ENCODE results near the gene SLC16A13. TPM values are rescaled to one million over a fixed set of nuclear protein-coding genes. Genes with fewer than 3 reads are reported as not detected.

Gene SLC16A13
- total and polyA plus RNA-seq, 7 donors = 0.17 to 1.5 (median 0.57) TPM

- Histone ChIP-seq H3K4me1 (no peaks in the 10 kb centered on the region), H3K9me3 (peaks cover 4% of the 10 kb centered on the region), H3K27me3 (ENCODE audit: insufficient read depth in 3 of 3, low read length in 2 of 3) (peaks cover 0 to 4% (median 0%) of the 10 kb centered on the region in 3 donors), H3K36me3 (ENCODE audit: insufficient read depth in 1 of 2, low read depth in 1 of 2) (peaks cover 0 to 6% of the 10 kb centered on the region in 2 donors), H3K4me3 (no peak overlapping the region), H3K27ac (no peak overlapping the region)
- ATAC-seq (no peak), DNase-seq (no peak)
- intact Hi-C loops (cut with DNase I) = no loop called here
- TF ChIP-seq CTCF (IDR thresholded peaks at IDR 0.05) = no peak
- 88 to 89% (median 89%) methylated on average over 10 of the region's 10 CpGs for WGBS, 3 donors
Observed at GRCh38 chr17:6994118-6994598, 41.7 kb upstream of the SLC16A13 start.

DNA sequence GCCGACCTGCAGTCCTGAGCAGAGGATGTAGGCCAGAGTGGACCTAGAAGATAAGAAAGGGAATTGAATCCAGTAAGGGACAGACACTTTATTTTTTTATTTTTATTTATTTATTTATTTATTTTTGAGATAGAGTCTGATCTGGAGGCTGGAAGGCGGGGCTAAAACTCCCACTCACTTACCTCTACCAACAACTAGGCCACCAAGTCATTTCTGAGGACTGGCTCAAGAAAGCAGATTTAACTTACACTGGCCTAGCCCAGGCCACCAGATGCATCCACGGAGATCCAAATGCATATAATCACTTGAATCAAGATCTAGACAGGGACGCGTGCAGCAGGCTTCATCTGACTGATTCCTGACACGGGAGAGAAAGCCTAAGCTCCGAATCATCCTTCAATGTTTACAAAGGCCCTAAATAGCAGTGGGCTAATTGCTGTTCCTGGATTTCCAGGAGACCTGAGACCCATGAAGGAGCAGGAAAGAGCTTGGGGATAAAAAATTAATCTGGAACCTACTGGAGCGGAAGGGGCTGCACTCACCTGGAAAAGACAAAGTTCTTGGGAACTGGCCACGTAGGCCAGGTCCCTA lies 41.1 kb upstream of the SLC16A13 start:
- intact Hi-C loops (cut with DNase I) = no loop called here
- Histone ChIP-seq H3K27me3 (ENCODE audit: insufficient read depth in 3 of 3, low read length in 2 of 3) (peaks cover 0 to 4% (median 0%) of the 10 kb centered on the region in 3 donors), H3K9me3 (no peaks in the 10 kb centered on the region), H3K36me3 (ENCODE audit: insufficient read depth in 1 of 2, low read depth in 1 of 2) (peaks cover 0 to 12% of the 10 kb centered on the region in 2 donors), H3K27ac (no peak overlapping the region), H3K4me3 (no peak overlapping the region), H3K4me1 (no peaks in the 10 kb centered on the region)
- DNase-seq = no peak
- TF ChIP-seq CTCF (IDR thresholded peaks at IDR 0.05) = no peak
- 90 to 94% (median 91%) methylated on average over 9 of the region's 9 CpGs for WGBS, 3 donors
- no peak for ATAC-seq

DNA sequence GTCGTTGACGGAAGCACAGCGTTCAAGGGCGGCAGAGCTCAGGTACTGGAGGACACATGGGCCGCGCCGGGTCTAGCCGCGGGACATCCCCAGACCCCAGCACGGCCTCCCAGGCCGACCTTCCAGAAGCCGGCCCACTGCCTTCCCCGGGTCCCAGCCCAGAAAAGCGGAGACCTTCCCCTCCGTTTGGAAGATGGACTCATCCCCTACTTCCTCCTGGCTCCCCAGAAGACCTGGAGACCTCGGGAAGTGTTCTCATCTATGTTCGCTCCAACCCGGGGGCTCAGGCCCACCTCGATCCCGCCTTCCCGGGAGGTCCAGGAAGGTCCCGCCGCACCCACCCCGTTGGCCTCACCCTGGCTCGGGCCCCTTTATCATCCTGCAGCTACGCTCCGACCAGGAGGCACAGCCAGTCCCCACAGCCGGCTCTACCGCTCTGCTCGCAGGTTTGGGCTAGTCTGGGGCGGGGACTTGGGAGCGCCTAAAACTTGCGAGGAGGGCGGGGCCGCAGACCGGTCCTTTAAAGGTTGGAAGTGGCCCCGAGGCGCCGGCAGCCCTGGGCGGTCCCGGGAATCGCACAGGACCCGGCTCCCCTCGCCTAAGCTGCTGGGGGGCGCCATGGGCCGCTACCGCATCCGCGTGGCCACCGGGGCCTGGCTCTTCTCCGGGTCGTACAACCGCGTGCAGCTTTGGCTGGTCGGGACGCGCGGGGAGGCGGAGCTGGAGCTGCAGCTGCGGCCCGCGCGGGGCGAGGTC lies 40.1 kb upstream of the SLC16A13 start, which contains the start of gene ALOX12:
Gene ALOX12 (plus strand): TSS at position 550 of the 756 bp plus-strand sequence. CDS start 69 bp downstream, at position 619.
- no peak for TF ChIP-seq CTCF (IDR thresholded peaks at IDR 0.05)
- intact Hi-C loops (cut with DNase I) = no loop called here
- peak in 1 of 2 donors; percentile 33 for DNase-seq

DNA sequence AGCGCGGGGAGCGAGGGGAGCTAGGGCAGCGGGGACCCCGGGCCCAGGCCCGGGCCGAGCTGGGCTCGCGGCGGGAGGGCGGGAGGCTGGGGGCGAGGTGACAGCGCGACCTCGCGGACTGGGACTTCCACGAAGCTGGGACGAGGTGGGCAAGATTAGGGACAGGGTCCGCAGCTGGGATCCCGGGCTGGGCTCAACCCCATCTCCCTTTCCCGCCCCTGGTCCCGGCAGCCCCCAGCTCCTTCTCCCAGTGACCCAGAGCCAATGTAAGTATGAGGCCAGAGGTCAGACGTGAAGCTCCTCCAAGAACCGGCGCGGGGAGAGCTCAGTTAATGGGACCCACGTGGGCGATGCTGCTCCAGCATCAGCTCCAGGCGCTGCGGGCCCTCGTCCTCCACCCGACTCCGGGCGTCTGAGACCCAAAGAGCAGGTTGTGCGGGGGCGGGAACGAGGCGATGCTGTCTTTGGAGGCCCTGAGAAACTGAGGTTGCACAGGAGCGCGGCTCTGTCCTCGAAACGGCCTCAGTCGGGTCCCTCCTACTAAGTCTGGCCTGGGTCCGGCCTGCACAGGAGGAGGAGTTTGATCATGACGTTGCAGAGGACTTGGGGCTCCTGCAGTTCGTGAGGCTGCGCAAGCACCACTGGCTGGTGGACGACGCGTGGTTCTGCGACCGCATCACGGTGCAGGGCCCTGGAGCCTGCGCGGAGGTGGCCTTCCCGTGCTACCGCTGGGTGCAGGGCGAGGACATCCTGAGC lies 39.4 kb upstream of the SLC16A13 start:
- Histone ChIP-seq H3K4me1 (no peaks in the 10 kb centered on the region), H3K36me3 (ENCODE audit: insufficient read depth in 1 of 2, low read depth in 1 of 2) (peaks cover 0 to 29% of the 10 kb centered on the region in 2 donors), H3K4me3 (peak overlapping the region; percentile 49), H3K9me3 (no peaks in the 10 kb centered on the region), H3K27me3 (ENCODE audit: insufficient read depth in 3 of 3, low read length in 2 of 3) (peaks cover 0 to 4% (median 0%) of the 10 kb centered on the region in 3 donors), H3K27ac (no peak overlapping the region)
- DNase-seq (no peak), ATAC-seq (peak in 2 of 4 donors; percentile 16 to 22)
- WGBS, 3 donors = 55 to 65% (median 55%) methylated on average over 46 to 58 of the region's 58 CpGs
- no peak for TF ChIP-seq CTCF (IDR thresholded peaks at IDR 0.05)
- intact Hi-C loops (cut with DNase I) = no loop called here

More for the DNA sequence above, 40.1 kb upstream of the SLC16A13 start, which contains the start of gene ALOX12:
- Histone ChIP-seq H3K9me3 (no peaks in the 10 kb centered on the region), H3K27me3 (ENCODE audit: insufficient read depth in 3 of 3, low read length in 2 of 3) (peaks cover 0 to 4% (median 0%) of the 10 kb centered on the region in 3 donors), H3K4me1 (no peaks in the 10 kb centered on the region), H3K36me3 (ENCODE audit: insufficient read depth in 1 of 2, low read depth in 1 of 2) (peaks cover 0 to 21% of the 10 kb centered on the region in 2 donors), H3K27ac (no peak within 1 kb of the TSS), H3K4me3 (peak within 1 kb of the TSS; percentile 49)
- 14 to 22% (median 21%) methylated on average over 51 to 64 of the region's 64 CpGs for WGBS, 3 donors
- peak in 2 of 4 donors; percentile 40 to 41 for ATAC-seq

Measured in psoas muscle (tissue), 8 donors.